GM12892 (cell line): ENCODE results near the gene MCC.

Experiments
- POLR2A ChIP-seq: IDR thresholded peaks from 2 replicates; pipeline ENCODE4 v1.6.1; 2011; ENCODE audit warnings: low read depth, low read length, control low read depth
- POLR2AphosphoS5 ChIP-seq: IDR thresholded peaks from 2 replicates; pipeline ENCODE4 v1.6.1; 2011; ENCODE audit warnings: low read depth, low read length, control low read depth

- no peak for TF ChIP-seq POLR2A
- TF ChIP-seq POLR2AphosphoS5, result no peak
These were observed 462 bp upstream of the MCC start for GRCh38 chr5:113488645-113489184.
